K562 (cell line): ENCODE results near the gene PPIH. TPM values are rescaled to one million over a fixed set of nuclear protein-coding genes. Genes with fewer than 3 reads are reported as not detected.

Experiments used
- BRD4 ChIP-seq: fragments of 200-600 bp; sonication (generic); IDR thresholded peaks from 2 replicates; pipeline ENCODE4 v1.6.1; 2017; ENCODE audit warnings: inconsistent platforms
- CHD2 ChIP-seq: IDR thresholded peaks from 2 replicates; pipeline ENCODE4 v1.6.1; 2011; ENCODE audit warnings: low read depth, low read length
- RBM14 ChIP-seq: fragments of 200-400 bp; formaldehyde crosslinking; IDR thresholded peaks from 2 replicates; pipeline ENCODE4 v1.6.1; 2018; ENCODE audit warnings: low read depth, mild to moderate bottlenecking, low read length, moderate library complexity, borderline replicate concordance; ENCODE audit not compliant: insufficient read depth
- ZNF584 ChIP-seq: fragments of 200-800 bp; sonication (Bioruptor generic); IDR thresholded peaks from 2 replicates; pipeline ENCODE4 v1.6.1; 2016; ENCODE audit warnings: low read depth, mild to moderate bottlenecking, missing genetic modification characterization, missing compliant biosample characterization
- polyA plus RNA-seq, 8 experiments: library from polyadenylated mRNA; depleted of rRNA in 4 of 8; stranded (reverse) in 5 of 8; unstranded in 3 of 8; fragments of >200 nt; fragmentation: Nextera tagmentation in 2 of 8; fragmentation: Illumina TruSeq in 1 of 8; extraction: Ambion mirVana in 2 of 8; extraction: Trizol in 1 of 8; gene quantifications; 2 replicates each; pipeline versions ENCODE4 v1.2.1 to v1.2.3, GENCODE V29; 2011 to 2014; ENCODE audit warnings: inconsistent platforms in 1 of 8, missing spikeins in 1 of 8
- total RNA-seq, 7 experiments: library from RNA; depleted of rRNA in 6 of 7; stranded (reverse); fragments of >200 nt in 6 of 7; fragmentation: Illumina TruSeq in 2 of 7; extraction: Trizol in 2 of 7; gene quantifications; 2 replicates each; pipeline versions ENCODE4 v1.2.1 to v1.2.3, GENCODE V29; 2011 to 2021; ENCODE audit warnings: low replicate concordance in 1 of 7
- TF ChIP-seq, protein P1 (sequence below), 2 experiments: fragments of 450-650 bp; formaldehyde crosslinking in 1 of 2; IDR thresholded peaks; 2 replicates each; pipeline versions ENCODE4 v1.4.0 to v1.6.1; 2014 to 2020; ENCODE audit warnings: mild to moderate bottlenecking in 2 of 2, borderline replicate concordance in 1 of 2, low read depth in 1 of 2
- TF ChIP-seq, protein P2 (sequence below), 2 experiments: fragments of 450-650 bp; IDR thresholded peaks; 2 replicates each; pipeline ENCODE4 v1.6.1; 2016; ENCODE audit warnings: mild to moderate bottlenecking in 2 of 2, borderline replicate concordance in 1 of 2, low read depth in 1 of 2, moderate library complexity in 1 of 2

PPIH gene
- total and polyA plus RNA-seq, 9 of the 15 experiments (the other 6 are each of a cell fraction or from before 2014, with no cell fraction given), result 197 to 470 (median 277) TPM

DNA sequence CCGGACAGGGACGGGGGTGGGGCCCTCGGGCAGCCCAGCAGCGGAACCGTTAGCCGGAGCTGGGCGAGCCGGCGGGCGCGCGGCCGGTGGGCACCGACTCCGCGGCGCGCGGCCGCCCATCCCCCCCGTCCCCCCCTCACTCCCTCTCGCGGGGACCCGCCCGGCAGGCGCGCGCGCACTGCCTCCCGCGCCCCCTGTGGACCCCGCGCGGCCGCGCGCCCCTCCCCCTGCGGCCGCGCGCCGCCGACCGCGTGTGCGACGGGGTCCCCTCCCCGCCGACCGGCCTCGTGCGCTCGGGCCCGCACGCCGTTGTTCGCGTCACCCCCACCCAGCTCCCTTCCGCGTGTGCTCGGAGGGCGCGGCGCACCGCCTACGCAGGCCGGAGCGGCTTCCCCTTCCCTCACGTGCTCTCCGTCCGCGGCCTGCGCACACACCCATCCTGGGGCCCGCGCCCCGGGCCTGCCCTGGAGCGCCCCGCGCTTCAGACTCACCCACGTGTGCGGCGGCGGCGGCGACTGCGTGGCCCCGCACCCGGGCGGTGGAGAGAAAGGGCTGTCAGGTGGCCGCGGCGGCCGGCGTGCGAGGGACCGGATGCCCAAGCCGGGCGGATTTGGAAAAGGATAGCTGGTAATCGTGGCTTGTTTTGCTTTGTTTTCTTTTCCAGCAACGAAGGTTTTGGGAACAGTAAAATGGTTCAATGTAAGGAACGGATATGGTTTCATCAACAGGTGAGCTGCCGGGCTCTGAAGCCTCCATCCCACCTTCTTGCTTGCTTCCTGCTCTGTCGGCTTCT lies 24.7 kb downstream of the PPIH start (continued):
- TF ChIP-seq, protein P1, sequence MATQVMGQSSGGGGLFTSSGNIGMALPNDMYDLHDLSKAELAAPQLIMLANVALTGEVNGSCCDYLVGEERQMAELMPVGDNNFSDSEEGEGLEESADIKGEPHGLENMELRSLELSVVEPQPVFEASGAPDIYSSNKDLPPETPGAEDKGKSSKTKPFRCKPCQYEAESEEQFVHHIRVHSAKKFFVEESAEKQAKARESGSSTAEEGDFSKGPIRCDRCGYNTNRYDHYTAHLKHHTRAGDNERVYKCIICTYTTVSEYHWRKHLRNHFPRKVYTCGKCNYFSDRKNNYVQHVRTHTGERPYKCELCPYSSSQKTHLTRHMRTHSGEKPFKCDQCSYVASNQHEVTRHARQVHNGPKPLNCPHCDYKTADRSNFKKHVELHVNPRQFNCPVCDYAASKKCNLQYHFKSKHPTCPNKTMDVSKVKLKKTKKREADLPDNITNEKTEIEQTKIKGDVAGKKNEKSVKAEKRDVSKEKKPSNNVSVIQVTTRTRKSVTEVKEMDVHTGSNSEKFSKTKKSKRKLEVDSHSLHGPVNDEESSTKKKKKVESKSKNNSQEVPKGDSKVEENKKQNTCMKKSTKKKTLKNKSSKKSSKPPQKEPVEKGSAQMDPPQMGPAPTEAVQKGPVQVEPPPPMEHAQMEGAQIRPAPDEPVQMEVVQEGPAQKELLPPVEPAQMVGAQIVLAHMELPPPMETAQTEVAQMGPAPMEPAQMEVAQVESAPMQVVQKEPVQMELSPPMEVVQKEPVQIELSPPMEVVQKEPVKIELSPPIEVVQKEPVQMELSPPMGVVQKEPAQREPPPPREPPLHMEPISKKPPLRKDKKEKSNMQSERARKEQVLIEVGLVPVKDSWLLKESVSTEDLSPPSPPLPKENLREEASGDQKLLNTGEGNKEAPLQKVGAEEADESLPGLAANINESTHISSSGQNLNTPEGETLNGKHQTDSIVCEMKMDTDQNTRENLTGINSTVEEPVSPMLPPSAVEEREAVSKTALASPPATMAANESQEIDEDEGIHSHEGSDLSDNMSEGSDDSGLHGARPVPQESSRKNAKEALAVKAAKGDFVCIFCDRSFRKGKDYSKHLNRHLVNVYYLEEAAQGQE (IDR thresholded peaks at IDR 0.05; ENCODE audit: borderline replicate concordance), result peak; percentile 18; the same call in 1 of the 2 replicates
- TF ChIP-seq, protein P1 (CRISPR knock-in tag; IDR thresholded peaks at IDR 0.05; ENCODE audit: low read depth), result peak; percentile 71; the same call in 1 of the 2 replicates
- peak; percentile 96; the same call in 1 of the 2 replicates for TF ChIP-seq RBM14
- TF ChIP-seq, protein P2, sequence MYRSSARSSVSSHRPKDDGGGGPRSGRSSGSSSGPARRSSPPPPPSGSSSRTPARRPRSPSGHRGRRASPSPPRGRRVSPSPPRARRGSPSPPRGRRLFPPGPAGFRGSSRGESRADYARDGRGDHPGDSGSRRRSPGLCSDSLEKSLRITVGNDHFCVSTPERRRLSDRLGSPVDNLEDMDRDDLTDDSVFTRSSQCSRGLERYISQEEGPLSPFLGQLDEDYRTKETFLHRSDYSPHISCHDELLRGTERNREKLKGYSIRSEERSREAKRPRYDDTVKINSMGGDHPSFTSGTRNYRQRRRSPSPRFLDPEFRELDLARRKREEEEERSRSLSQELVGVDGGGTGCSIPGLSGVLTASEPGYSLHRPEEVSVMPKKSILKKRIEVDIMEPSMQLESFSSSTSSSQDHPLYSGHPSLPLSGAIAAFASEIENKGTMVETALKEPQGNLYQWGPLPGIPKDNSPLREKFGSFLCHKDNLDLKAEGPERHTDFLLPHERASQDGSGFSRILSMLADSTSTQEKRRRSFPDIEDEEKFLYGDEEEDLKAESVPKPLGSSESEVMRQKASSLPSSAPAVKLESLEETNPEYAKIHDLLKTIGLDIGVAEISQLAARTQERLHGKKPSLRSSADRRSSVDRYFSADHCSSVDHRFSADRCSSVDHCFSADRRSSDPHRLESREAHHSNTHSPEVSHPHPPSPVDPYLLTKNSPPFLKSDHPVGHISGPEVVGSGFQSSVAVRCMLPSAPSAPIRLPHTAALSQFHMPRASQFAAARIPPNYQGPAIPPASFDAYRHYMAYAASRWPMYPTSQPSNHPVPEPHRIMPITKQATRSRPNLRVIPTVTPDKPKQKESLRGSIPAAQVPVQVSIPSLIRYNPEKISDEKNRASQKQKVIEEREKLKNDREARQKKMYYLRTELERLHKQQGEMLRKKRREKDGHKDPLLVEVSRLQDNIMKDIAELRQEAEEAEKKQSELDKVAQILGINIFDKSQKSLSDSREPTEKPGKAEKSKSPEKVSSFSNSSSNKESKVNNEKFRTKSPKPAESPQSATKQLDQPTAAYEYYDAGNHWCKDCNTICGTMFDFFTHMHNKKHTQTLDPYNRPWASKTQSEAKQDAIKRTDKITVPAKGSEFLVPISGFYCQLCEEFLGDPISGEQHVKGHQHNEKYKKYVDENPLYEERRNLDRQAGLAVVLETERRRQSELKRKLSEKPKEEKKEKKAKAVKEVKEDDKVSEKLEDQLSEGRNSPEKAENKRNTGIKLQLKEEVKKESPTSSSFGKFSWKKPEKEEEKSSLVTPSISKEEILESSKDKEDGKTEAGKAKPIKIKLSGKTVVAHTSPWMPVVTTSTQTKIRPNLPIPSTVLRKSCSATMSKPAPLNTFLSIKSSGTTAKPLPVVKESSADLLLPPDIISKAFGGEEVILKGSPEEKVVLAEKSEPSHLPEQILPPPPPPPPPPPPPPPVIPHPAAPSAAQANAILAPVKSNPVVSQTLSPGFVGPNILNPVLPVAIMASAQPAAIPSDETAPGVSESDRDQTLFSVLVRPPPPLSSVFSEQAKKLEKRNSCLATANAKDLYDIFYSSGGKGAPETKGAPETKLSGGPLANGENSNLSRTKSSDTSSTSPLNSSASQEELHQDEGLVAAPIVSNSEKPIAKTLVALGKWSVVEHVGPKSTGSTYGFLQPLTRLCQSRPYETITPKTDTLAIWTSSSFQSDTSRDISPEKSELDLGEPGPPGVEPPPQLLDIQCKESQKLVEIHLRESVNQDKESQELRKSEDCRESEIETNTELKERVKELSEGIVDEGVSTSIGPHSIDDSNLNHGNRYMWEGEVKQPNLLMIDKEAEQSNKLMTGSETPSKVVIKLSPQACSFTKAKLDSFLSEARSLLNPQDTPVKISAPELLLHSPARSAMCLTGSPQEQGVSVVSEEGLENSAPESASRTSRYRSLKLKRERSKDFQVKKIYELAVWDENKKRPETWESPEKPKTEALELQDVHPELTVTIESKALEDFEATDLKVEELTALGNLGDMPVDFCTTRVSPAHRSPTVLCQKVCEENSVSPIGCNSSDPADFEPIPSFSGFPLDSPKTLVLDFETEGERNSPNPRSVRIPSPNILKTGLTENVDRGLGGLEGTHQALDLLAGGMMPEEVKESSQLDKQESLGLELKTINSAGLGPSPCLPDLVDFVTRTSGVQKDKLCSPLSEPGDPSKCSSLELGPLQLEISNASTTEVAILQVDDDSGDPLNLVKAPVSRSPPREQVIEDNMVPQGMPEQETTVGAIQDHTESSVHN (IDR thresholded peaks at IDR 0.05; ENCODE audit: borderline replicate concordance in 1 of 2, low read depth in 1 of 2), result no peak
- TF ChIP-seq ZNF584, result peak; percentile 57; the same call in 1 of the 2 replicates
- TF ChIP-seq BRD4, result no peak
- TF ChIP-seq CHD2, result no peak
